Nephron (organoid): Measurements from ENCODE around the gene SLC17A8.
"Not testable (repeated sequence)": the region's sequence is repeated elsewhere in the genome, so short reads cannot be mapped to it uniquely, and the experiment has no call there.

Experiments
- H3K27ac Mint-ChIP-seq, 3 experiments: 2 replicates each; pipeline ENCODE4 v1.8.0; 2020; ENCODE audit warnings: mixed read lengths in 3 of 3, mild to moderate bottlenecking in 2 of 3, moderate library complexity in 1 of 3
- H3K27me3 Mint-ChIP-seq: 2 replicates; pipeline ENCODE4 v1.8.0; 2021; ENCODE audit warnings: low read depth, mild to moderate bottlenecking, moderate library complexity, mixed read lengths
- H3K36me3 Mint-ChIP-seq: 2 replicates; pipeline ENCODE4 v1.8.0; 2020; ENCODE audit warnings: low read depth, mixed read lengths
- H3K4me1 Mint-ChIP-seq: 2 replicates; pipeline ENCODE4 v1.8.0; 2020; ENCODE audit warnings: mixed read lengths
- H3K4me3 Mint-ChIP-seq, 3 experiments: 2 replicates each; pipeline ENCODE4 v1.8.0; 2020; ENCODE audit warnings: mild to moderate bottlenecking in 3 of 3, mixed read lengths in 3 of 3, moderate library complexity in 2 of 3
- H3K9me3 Mint-ChIP-seq: 2 replicates; pipeline ENCODE4 v1.8.0; 2020; ENCODE audit warnings: mixed read lengths
- CTCF ChIP-seq, 3 experiments: fragments of 200-600 bp; sonication (generic); IDR thresholded peaks; one replicate each; pipeline ENCODE4 v1.5.0; 2021; ENCODE audit warnings: antibody characterized with exemption in 3 of 3; ENCODE audit not compliant: unreplicated experiment in 3 of 3

Gene SLC17A8

GRCh38 chr12:100414739-100415138, 57.9 kb downstream of the SLC17A8 start:
- H3K36me3 Mint-ChIP-seq, result no peaks in the 10 kb centered on the region
- no peak for TF ChIP-seq CTCF (IDR thresholded peaks at IDR 0.05; ENCODE audit: unreplicated experiment in 3 of 3)
- H3K4me3 Mint-ChIP-seq, result no peak overlapping the region
- no peak overlapping the region for H3K27ac Mint-ChIP-seq
- no peaks in the 10 kb centered on the region for H3K9me3 Mint-ChIP-seq
- H3K4me1 Mint-ChIP-seq, result no peaks in the 10 kb centered on the region
- H3K27me3 Mint-ChIP-seq, result peaks cover 11% of the 10 kb centered on the region

GRCh38 chr12:100422646-100423045, 65.8 kb downstream of the SLC17A8 start:
- H3K4me1 Mint-ChIP-seq, result no peaks in the 10 kb centered on the region
- H3K36me3 Mint-ChIP-seq, result no peaks in the 10 kb centered on the region
- TF ChIP-seq CTCF (IDR thresholded peaks at IDR 0.05; ENCODE audit: unreplicated experiment in 3 of 3), result no peak

GRCh38 chr12:100426145-100426544, 69.3 kb downstream of the SLC17A8 start:
- Mint-ChIP-seq H3K27me3 (no peaks in the 10 kb centered on the region), H3K27ac (no peak overlapping the region), H3K4me1 (no peaks in the 10 kb centered on the region), H3K9me3 (peaks cover 7% of the 10 kb centered on the region), H3K4me3 (no peak overlapping the region), H3K36me3 (no peaks in the 10 kb centered on the region)
- no peak for TF ChIP-seq CTCF (IDR thresholded peaks at IDR 0.05; ENCODE audit: unreplicated experiment in 3 of 3)

More at GRCh38 chr12:100422646-100423045, 65.8 kb downstream of the SLC17A8 start:
- H3K27me3 Mint-ChIP-seq, result no peaks in the 10 kb centered on the region
- peaks cover 7% of the 10 kb centered on the region for H3K9me3 Mint-ChIP-seq
- H3K4me3 Mint-ChIP-seq, result no peak overlapping the region
- H3K27ac Mint-ChIP-seq, result no peak overlapping the region

- Mint-ChIP-seq H3K27me3 (no peaks in the 10 kb centered on the region), H3K4me1 (no peaks in the 10 kb centered on the region), H3K36me3 (no peaks in the 10 kb centered on the region), H3K9me3 (peaks cover 7% of the 10 kb centered on the region), H3K4me3 (no peak overlapping the region), H3K27ac (no peak overlapping the region)
- TF ChIP-seq CTCF (IDR thresholded peaks at IDR 0.05; ENCODE audit: unreplicated experiment in 3 of 3), result no peak
These were observed 70.2 kb downstream of the SLC17A8 start for GRCh38 chr12:100427078-100427477.

GRCh38 chr12:100430251-100430650, 73.4 kb downstream of the SLC17A8 start:
- H3K4me1 Mint-ChIP-seq, H3K36me3 Mint-ChIP-seq, H3K27me3 Mint-ChIP-seq, H3K27ac Mint-ChIP-seq, H3K4me3 Mint-ChIP-seq, H3K9me3 Mint-ChIP-seq: not testable (repeated sequence)

GRCh38 chr12:100433701-100434100, 76.8 kb downstream of the SLC17A8 start:
- TF ChIP-seq CTCF (IDR thresholded peaks at IDR 0.05; ENCODE audit: unreplicated experiment in 3 of 3), result no peak
- no peaks in the 10 kb centered on the region for H3K4me1 Mint-ChIP-seq
- H3K36me3 Mint-ChIP-seq, result no peaks in the 10 kb centered on the region
- no peak overlapping the region for H3K27ac Mint-ChIP-seq
- no peaks in the 10 kb centered on the region for H3K9me3 Mint-ChIP-seq
- H3K4me3 Mint-ChIP-seq, result no peak overlapping the region
- H3K27me3 Mint-ChIP-seq, result peaks cover 3% of the 10 kb centered on the region
